GM13976 (cell line): Measurements from ENCODE around the gene PHAF1.

Experiments
- DNase-seq: peaks from one replicate; pipeline ENCODE4 v3.0.0; 2012; ENCODE audit warnings: low spot score
- in situ Hi-C: fragments of 300-500 bp; cut with MboI; formaldehyde crosslinking; loops from one replicate; pipeline ENCODE4 v1.12.0; 2022; ENCODE audit warnings: low sequenced_read_pairs, mixed read lengths, inconsistent platforms; ENCODE audit not compliant: unreplicated experiment
- TF ChIP-seq, protein P1 (sequence below): IDR thresholded peaks from 2 replicates; pipeline ENCODE4 v1.5.1; 2012; ENCODE audit warnings: borderline replicate concordance, mild to moderate bottlenecking; ENCODE audit not compliant: insufficient read depth; ENCODE audit errors: extremely low read depth, missing control alignments, control extremely low read depth

Gene PHAF1

DNA sequence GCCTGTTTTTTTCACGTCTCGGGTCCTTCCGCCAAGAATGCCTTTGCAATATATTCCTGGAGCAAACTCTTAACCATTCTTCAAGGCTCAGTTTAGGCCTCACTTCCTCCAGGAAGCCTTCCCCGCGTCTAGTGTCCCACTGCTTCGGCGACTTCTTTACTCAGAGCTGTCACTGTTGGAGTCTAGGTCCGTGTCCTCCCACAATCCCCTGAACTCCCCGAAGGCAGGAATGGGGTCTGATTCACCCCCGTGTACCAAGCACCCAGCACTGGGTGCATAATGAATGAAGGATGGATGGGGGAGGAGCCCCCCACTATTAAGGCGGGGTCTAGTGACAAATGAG is 73.5 kb downstream of the PHAF1 start:
- in situ Hi-C loops: no loop called here
- TF ChIP-seq, protein P1, sequence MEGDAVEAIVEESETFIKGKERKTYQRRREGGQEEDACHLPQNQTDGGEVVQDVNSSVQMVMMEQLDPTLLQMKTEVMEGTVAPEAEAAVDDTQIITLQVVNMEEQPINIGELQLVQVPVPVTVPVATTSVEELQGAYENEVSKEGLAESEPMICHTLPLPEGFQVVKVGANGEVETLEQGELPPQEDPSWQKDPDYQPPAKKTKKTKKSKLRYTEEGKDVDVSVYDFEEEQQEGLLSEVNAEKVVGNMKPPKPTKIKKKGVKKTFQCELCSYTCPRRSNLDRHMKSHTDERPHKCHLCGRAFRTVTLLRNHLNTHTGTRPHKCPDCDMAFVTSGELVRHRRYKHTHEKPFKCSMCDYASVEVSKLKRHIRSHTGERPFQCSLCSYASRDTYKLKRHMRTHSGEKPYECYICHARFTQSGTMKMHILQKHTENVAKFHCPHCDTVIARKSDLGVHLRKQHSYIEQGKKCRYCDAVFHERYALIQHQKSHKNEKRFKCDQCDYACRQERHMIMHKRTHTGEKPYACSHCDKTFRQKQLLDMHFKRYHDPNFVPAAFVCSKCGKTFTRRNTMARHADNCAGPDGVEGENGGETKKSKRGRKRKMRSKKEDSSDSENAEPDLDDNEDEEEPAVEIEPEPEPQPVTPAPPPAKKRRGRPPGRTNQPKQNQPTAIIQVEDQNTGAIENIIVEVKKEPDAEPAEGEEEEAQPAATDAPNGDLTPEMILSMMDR: no peak
- no peak for DNase-seq

DNA sequence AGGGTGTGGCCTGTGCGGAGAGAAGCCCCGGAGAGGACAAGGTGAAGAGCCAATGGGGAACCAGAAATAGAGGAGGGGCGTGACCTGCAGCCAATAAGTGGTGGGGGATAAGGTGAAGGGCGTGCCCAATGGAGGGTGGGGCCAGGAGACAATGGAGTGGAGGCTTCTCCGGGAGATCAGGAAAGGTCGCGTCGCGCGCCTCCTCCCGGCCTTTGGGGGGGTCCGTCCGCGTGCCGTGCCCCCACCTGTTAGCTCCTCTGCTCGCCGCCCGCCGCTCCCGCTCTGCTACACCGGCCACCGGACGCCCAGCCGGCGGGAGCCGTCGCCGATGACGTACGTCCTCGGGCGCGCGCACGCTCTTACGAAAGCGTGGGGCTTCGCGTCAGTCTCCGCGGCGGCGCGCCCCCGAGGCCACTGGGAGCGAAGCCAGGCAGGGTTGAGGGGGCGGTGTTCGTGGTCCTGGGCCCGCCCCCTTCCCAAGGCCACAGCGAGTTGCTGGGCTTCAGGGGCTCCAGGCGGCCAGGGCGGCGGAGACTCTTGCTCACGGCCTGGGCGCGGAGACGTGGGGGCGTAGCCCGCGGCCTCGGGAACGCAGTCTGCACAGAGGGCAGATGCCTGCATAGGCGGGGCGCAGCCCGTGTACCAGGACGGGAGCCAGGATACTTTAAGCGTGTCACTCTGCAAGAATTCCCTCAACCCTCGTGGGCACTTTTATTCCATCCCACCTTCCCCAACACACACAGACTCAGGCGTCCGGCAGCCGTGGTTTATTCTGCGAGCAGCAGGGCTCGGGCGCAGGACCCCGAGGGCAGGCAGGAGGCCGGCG is 74.1 kb downstream of the PHAF1 start, which contains the start of gene MATCAP1:
Gene MATCAP1 (minus strand): TSS at position 337 of the 826 bp plus-strand sequence. CDS start 3,353 bp downstream, outside the sequence.
- in situ Hi-C loops: no loop called here
- TF ChIP-seq, protein P1: no peak
- peak; percentile 99 for DNase-seq

DNA sequence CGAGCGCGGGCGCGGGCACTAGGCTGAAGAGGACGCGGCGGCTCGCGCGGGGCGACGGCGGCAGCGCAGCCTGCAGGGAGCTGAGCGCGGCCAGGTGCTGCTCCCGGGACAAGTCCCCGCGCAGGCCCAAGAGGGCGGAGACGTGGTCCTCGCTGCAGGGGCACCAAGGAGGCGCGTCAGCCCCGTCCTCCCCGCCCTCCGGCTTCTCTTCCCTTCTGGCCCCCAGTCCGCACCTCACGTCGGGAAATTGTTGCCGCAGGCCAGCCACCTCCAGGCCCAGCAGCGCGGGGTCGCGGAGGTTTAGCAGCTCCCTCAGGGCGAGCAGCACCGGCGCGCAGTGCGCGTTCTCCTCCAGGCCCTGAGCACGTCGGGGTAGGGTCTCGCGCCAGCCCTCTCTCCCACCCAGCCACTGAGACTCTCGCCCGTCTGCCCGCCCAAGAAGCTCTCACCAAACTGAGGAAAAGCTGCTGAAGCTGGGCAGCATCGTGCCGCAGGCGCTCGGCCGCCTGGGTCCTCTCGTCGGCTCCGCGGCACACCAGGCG is 74.8 kb downstream of the PHAF1 start:
- TF ChIP-seq, protein P1: no peak
- in situ Hi-C loops: no loop called here
- no peak for DNase-seq

DNA sequence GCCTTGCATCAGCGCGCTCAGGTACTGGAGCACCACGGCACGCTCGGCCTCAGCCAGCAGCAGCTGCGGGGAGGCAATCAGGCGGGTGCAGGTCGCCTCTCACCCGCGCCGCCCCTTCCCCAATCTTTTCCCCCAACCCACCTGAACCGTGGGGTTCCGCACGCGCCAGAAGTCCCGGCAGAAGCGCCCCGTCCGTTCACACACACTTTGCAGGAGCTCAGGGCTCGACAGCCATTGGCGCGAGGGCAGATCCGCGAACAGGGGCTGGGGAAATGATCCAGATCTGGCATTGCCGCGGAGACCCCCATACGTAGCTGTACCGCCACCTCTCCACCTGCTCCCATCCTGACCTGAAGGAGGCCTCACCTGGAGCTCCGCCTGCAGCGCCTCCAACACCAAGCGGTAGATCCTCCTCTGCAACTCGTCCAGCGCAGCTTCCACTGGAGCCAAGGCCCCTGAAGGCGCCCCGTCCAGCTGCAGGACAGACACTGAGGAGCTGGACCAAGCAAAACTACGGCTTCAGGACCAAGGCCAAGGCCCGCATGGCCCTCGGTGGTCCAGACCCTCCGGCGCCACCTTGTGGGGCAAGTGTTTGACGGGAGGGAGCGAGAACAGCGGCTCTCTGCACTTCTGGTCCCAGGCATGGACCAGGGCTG is 75.4 kb downstream of the PHAF1 start:
- DNase-seq: peak; percentile 85
- in situ Hi-C loops: no loop called here
- TF ChIP-seq, protein P1: peak; percentile 92

DNA sequence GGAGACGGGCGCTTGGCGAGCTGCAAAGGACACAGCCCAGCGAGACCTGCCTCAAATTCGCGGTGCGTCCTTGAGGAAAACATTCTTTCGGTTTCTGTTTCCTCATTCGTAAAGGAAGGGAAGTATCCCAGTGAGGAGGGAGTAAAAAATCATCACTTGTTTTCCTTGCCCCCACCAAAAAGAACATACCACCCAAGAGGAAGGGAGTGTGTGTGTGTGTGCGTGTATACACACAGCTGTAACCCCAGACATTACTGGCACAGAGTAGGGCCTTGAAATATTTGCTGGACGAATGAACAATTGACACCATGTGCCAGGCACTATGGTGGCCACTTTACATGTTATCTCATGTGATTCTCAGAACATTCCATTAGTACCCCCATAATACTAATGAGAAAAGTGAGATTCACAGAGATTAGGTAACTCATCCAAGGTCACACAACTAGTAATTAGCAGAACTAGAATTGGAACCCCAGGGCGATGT is 76.0 kb downstream of the PHAF1 start:
- TF ChIP-seq, protein P1: no peak
- DNase-seq: no peak
- in situ Hi-C loops: no loop called here

DNA sequence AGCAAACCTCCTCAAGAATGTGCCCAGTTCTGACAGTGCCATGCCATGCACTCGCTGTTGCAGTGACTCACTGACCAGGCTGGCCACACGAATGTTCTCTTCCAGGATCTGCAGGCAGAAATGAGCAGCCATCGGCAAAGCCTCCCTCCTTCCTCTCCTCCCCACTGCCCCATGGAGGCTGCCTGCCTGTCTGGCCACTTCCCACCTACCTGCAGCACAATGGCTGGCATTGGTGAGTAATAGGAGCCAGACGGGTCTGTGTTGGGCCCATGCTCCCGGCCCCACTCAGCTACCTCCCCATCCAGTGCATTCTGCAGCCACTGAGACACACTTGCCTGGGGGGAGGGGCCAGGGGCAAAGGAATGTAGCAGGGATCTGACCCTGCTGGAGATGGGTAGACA is 76.8 kb downstream of the PHAF1 start:
- no peak for DNase-seq
- in situ Hi-C loops: no loop called here
- TF ChIP-seq, protein P1: no peak
